Osteoblast (primary cell): ENCODE data around the gene DMRT3. TPM values are rescaled to one million over a fixed set of nuclear protein-coding genes. Genes with fewer than 3 reads are reported as not detected.

ENCODE experiments used
- DNase-seq: peaks from one replicate; pipeline ENCODE4 v3.0.0; 2011; ENCODE audit warnings: low spot score, mixed read lengths; ENCODE audit not compliant: insufficient read length; ENCODE audit errors: missing footprints
- H2AFZ ChIP-seq: 2 replicates; pipeline ENCODE4 v1.6.0; 2011; ENCODE audit warnings: mild to moderate bottlenecking, low read length
- H3K27ac ChIP-seq: 2 replicates; pipeline ENCODE4 v1.5.1; 2011; ENCODE audit warnings: mild to moderate bottlenecking, low read depth, low read length, moderate library complexity
- H3K27me3 ChIP-seq: 2 replicates; pipeline ENCODE4 v1.6.0; 2012; ENCODE audit warnings: mild to moderate bottlenecking, control low read depth, inconsistent platforms, low read length, moderate library complexity; ENCODE audit not compliant: insufficient read depth
- H3K36me3 ChIP-seq: 2 replicates; pipeline ENCODE4 v1.5.1; 2011; ENCODE audit warnings: mild to moderate bottlenecking, low read length, control low read depth, moderate library complexity; ENCODE audit not compliant: insufficient read depth
- H3K4me1 ChIP-seq: 2 replicates; pipeline ENCODE4 v1.5.1; 2011; ENCODE audit warnings: mild to moderate bottlenecking, low read length, control low read depth, moderate library complexity; ENCODE audit not compliant: insufficient read depth
- H3K4me2 ChIP-seq: 2 replicates; pipeline ENCODE4 v1.6.0; 2011; ENCODE audit warnings: mild to moderate bottlenecking, low read length; ENCODE audit not compliant: insufficient read depth
- H3K4me3 ChIP-seq: fragments of 200-600 bp; sonication (generic); 3 replicates; pipeline ENCODE4 v1.5.1; 2012; ENCODE audit warnings: mild to moderate bottlenecking, low read length, inconsistent platforms; ENCODE audit not compliant: insufficient read depth
- H3K79me2 ChIP-seq: 2 replicates; pipeline ENCODE4 v1.6.0; 2012; ENCODE audit warnings: mild to moderate bottlenecking, low read length, control low read depth, inconsistent platforms; ENCODE audit not compliant: insufficient read depth
- H3K9me3 ChIP-seq: 2 replicates; pipeline ENCODE4 v1.5.1; 2011; ENCODE audit warnings: low read depth, low read length, control low read depth
- H4K20me1 ChIP-seq: 2 replicates; pipeline ENCODE4 v1.6.0; 2012; ENCODE audit warnings: mild to moderate bottlenecking, low read length, control low read depth; ENCODE audit not compliant: insufficient read depth
- total RNA-seq: library from RNA; depleted of rRNA; stranded (reverse); fragments of >200 nt; gene quantifications from 2 replicates; pipeline ENCODE4 v1.2.3, GENCODE V29; 2012
- TF ChIP-seq, protein P1 (sequence below): IDR thresholded peaks from 2 replicates; pipeline ENCODE4 v1.5.1; 2011; ENCODE audit warnings: mild to moderate bottlenecking, low read depth, low read length, moderate library complexity; ENCODE audit errors: extremely low read depth

The DMRT3 gene
- total RNA-seq, 1 donor, result not detected

- H3K79me2 ChIP-seq, result no peaks in the 10 kb centered on the region
- H3K9me3 ChIP-seq, result no peaks in the 10 kb centered on the region
- H3K27ac ChIP-seq, result no peak overlapping the region
- H3K4me1 ChIP-seq, result no peaks in the 10 kb centered on the region
- no peak overlapping the region for H3K4me2 ChIP-seq
- H2AFZ ChIP-seq, result no peak overlapping the region
- no peaks in the 10 kb centered on the region for H4K20me1 ChIP-seq
- no peak overlapping the region for H3K4me3 ChIP-seq
- DNase-seq, result no peak
- TF ChIP-seq, protein P1, sequence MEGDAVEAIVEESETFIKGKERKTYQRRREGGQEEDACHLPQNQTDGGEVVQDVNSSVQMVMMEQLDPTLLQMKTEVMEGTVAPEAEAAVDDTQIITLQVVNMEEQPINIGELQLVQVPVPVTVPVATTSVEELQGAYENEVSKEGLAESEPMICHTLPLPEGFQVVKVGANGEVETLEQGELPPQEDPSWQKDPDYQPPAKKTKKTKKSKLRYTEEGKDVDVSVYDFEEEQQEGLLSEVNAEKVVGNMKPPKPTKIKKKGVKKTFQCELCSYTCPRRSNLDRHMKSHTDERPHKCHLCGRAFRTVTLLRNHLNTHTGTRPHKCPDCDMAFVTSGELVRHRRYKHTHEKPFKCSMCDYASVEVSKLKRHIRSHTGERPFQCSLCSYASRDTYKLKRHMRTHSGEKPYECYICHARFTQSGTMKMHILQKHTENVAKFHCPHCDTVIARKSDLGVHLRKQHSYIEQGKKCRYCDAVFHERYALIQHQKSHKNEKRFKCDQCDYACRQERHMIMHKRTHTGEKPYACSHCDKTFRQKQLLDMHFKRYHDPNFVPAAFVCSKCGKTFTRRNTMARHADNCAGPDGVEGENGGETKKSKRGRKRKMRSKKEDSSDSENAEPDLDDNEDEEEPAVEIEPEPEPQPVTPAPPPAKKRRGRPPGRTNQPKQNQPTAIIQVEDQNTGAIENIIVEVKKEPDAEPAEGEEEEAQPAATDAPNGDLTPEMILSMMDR, result no peak
- no peaks in the 10 kb centered on the region for H3K36me3 ChIP-seq
- peaks cover 7% of the 10 kb centered on the region for H3K27me3 ChIP-seq
Measured at GRCh38 chr9:959914-960313, 16.5 kb upstream of the DMRT3 start.

DNA sequence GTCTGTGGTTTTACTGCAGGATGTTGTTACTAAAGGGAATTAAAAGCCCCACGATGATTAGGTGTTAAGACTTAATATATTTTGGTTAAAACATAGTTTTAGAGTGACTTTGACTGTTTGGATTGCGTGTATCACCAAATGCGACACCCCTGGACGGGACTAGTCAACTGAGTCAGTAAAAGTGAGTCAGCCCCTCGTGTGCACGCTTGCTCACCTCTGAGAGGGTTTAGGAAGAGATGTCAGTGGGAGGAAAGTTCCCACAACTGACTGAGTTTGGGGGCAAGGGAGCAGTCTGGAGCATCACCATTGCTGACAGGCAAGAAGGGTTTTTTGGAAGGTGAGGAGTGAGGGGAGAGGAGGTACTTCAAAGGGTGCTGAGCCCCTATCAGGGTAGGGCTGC is 14.4 kb upstream of the DMRT3 start:
- no peak for DNase-seq
- no peak overlapping the region for H3K4me2 ChIP-seq

DNA sequence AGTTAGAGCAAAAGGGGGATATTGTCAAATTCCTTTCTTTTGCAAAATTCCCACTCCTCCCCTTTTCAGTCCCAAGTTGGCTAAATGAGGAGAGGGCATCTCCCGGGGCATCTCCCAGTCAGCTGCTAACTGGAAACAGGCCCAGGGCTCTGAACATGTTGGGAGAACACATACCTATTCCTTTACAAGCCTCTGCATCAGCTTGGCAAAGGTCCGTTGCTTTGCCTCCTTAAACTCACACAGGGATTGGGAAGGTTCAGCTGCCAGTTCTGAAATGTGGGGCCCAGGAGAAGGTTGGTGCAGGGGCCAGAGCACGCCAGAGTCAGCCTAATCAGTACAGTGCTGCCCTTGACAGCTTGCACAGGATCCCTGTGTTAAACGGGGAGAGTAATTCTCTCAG is 11.0 kb upstream of the DMRT3 start:
- H3K27me3 ChIP-seq, result peaks cover 17% of the 10 kb centered on the region
- DNase-seq, result no peak
- TF ChIP-seq, protein P1, result no peak
- no peaks in the 10 kb centered on the region for H4K20me1 ChIP-seq
- H2AFZ ChIP-seq, result no peak overlapping the region
- no peak overlapping the region for H3K4me3 ChIP-seq
- no peak overlapping the region for H3K4me2 ChIP-seq
- no peaks in the 10 kb centered on the region for H3K36me3 ChIP-seq
- H3K27ac ChIP-seq, result no peak overlapping the region
- no peaks in the 10 kb centered on the region for H3K9me3 ChIP-seq
- H3K79me2 ChIP-seq, result no peaks in the 10 kb centered on the region
- H3K4me1 ChIP-seq, result no peaks in the 10 kb centered on the region

More for the DNA sequence above, 14.4 kb upstream of the DMRT3 start:
- no peaks in the 10 kb centered on the region for H3K9me3 ChIP-seq
- H2AFZ ChIP-seq, result no peak overlapping the region
- H3K27ac ChIP-seq, result no peak overlapping the region
- no peaks in the 10 kb centered on the region for H4K20me1 ChIP-seq
- no peaks in the 10 kb centered on the region for H3K79me2 ChIP-seq
- no peaks in the 10 kb centered on the region for H3K4me1 ChIP-seq
- TF ChIP-seq, protein P1, result no peak
- H3K36me3 ChIP-seq, result no peaks in the 10 kb centered on the region
- H3K27me3 ChIP-seq, result peaks cover 11% of the 10 kb centered on the region
- no peak overlapping the region for H3K4me3 ChIP-seq

DNA sequence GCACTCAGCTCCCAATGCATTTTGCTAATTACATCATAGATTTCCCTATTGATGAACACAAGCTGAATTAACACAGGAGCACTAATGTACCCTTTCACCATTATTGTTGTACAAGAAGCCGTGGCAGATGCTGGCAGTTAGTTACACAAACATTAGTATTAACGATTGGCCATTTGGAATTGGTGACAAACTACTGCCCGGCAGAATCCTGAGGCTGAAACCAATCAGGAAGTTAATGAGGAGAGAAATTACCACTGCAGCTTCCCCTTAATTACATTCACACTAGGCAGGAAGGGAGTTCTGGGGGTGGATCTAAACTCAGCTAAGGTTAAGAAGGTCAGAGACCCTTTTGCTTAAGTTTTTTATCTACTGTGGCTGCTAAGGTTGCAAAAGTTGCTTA is 9.6 kb upstream of the DMRT3 start:
- peaks cover 24% of the 10 kb centered on the region for H3K27me3 ChIP-seq
- no peaks in the 10 kb centered on the region for H4K20me1 ChIP-seq
- no peak overlapping the region for H3K27ac ChIP-seq
- H3K4me3 ChIP-seq, result no peak overlapping the region
- H3K4me2 ChIP-seq, result no peak overlapping the region
- TF ChIP-seq, protein P1, result no peak
- no peak overlapping the region for H2AFZ ChIP-seq
- no peaks in the 10 kb centered on the region for H3K79me2 ChIP-seq
- no peaks in the 10 kb centered on the region for H3K4me1 ChIP-seq
- H3K9me3 ChIP-seq, result no peaks in the 10 kb centered on the region
- H3K36me3 ChIP-seq, result no peaks in the 10 kb centered on the region
- no peak for DNase-seq
